ENCODE data around the gene C10orf90.

DNA sequence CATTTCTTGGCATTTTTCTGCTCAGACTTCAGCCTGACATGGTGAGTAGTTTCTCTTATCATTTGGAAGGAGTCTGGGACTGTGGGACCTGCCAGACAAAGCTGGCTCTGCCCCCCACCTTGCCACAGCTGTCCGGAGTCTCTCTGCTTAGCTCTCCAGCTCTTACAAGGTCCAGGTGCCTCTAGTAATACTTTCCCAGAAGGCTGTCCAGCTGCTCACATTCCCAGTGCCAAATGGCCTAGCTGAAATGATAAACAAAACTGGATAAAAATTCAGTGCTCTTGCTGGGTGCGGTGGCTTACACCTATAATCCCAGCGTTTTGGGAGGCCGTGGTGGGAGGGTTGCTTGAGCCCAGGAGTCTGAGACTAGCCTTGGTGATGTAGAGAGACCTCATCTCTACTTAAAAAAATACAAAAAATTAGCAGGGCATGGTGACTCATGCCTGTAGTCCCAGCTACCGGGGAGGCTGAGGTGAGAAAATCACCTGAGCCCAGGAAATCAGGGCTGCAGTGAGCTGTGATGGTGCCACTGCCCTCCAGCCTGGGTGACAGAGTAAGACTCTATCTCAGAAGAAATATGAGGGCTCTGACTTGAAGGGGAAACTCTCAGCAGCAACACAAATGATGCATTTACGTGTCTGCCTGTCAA lies 86.8 kb downstream of the C10orf90 start:
- TF ChIP-seq EZH2 (IDR thresholded peaks at IDR 0.05; ENCODE audit: low read length, unreplicated experiment) (no peak), CTCF (conservative IDR thresholded peaks at IDR 0.05; ENCODE audit: low read depth, low read length) (no peak), EZH2phosphoT487 (IDR thresholded peaks at IDR 0.05; ENCODE audit: borderline replicate concordance, low read length) (no peak)
